Mucosa of descending colon (tissue), 3 donors: ENCODE data around the gene ERMAP. TPM values are rescaled to one million over a fixed set of nuclear protein-coding genes. Genes with fewer than 3 reads are reported as not detected.

ENCODE experiments used
- ATAC-seq: fragments of 200-7000 bp; cut with Tn5 transposase; one replicate; pipeline ENCODE4 v1.9.1; 2020; ENCODE audit warnings: mild to moderate bottlenecking, moderate library complexity
- DNase-seq, 3 donors: peaks; one replicate each; pipeline ENCODE4 v3.0.0-alpha.2; 2020
- H3K36me3 ChIP-seq: fragments of 200-600 bp; one replicate; pipeline ENCODE4 v1.8.0; 2021; ENCODE audit warnings: low read depth, mild to moderate bottlenecking
- H3K4me1 ChIP-seq: fragments of 200-600 bp; one replicate; pipeline ENCODE4 v1.8.0; 2021; ENCODE audit warnings: low read depth, mild to moderate bottlenecking
- H3K4me3 ChIP-seq: fragments of 200-600 bp; one replicate; pipeline ENCODE4 v1.8.0; 2021; ENCODE audit warnings: mild to moderate bottlenecking
- H3K9me3 ChIP-seq: fragments of 200-600 bp; one replicate; pipeline ENCODE4 v1.8.0; 2021; ENCODE audit warnings: mild to moderate bottlenecking
- CTCF ChIP-seq: fragments of 200-600 bp; IDR thresholded peaks from one replicate; pipeline ENCODE4 v1.8.0; 2022; ENCODE audit warnings: antibody characterized with exemption, mild to moderate bottlenecking
- intact Hi-C, 2 donors: fragments of 100-400 bp; cut with DNase I in 1 of 2; cut with micrococcal nuclease in 1 of 2; formaldehyde crosslinking; loops; one replicate each; pipeline versions ENCODE4 v1.11.0 to v1.11.1; 2022; cut with DNase I, micrococcal nuclease
- total RNA-seq, 3 donors: library from RNA; stranded (reverse); fragmentation: NEBNext Ultra II Directional in 2 of 3; extraction: Animal tissue kit (Norgen Biotek cat#: 25700) in 2 of 3; gene quantifications; one replicate each; pipeline versions ENCODE4 v1.2.1 to v1.2.4, GENCODE V29; 2021 to 2023
- donor health status: DM: no; HTN: no; CAD: no; lungs with moderate emphysema.
- donor health status: DM: no; HTN: no; CAD: no.
- donor health status: DM: no; HTN: yes; CAD: no.

Gene ERMAP
- total RNA-seq, 3 donors from 2014 or later: 15.3 to 17.9 (median 16.7) TPM

- no peak overlapping the region for H3K4me3 ChIP-seq
- intact Hi-C loops: no loop called here
- DNase-seq (no peak), ATAC-seq (no peak)
- H3K9me3 ChIP-seq: no peaks in the 10 kb centered on the region
- H3K4me1 ChIP-seq: no peaks in the 10 kb centered on the region
- no peaks in the 10 kb centered on the region for H3K36me3 ChIP-seq
- no peak for TF ChIP-seq CTCF
Observed at GRCh38 chr1:42793824-42794223, 23.1 kb upstream of the ERMAP start.

GRCh38 chr1:42797414-42797813 is 19.5 kb upstream of the ERMAP start:
- DNase-seq (no peak), ATAC-seq (no peak)
- Histone ChIP-seq H3K4me3 (no peak overlapping the region), H3K4me1 (no peaks in the 10 kb centered on the region), H3K36me3 (no peaks in the 10 kb centered on the region), H3K9me3 (no peaks in the 10 kb centered on the region)
- intact Hi-C loops: no loop called here
- no peak for TF ChIP-seq CTCF

GRCh38 chr1:42797979-42798378 is 18.9 kb upstream of the ERMAP start:
- Histone ChIP-seq H3K9me3 (no peaks in the 10 kb centered on the region), H3K4me3 (no peak overlapping the region), H3K36me3 (no peaks in the 10 kb centered on the region), H3K4me1 (no peaks in the 10 kb centered on the region)
- ATAC-seq: no peak
- DNase-seq: no peak
- intact Hi-C loops: no loop called here
- TF ChIP-seq CTCF: no peak

- H3K4me1 ChIP-seq: no peaks in the 10 kb centered on the region
- peaks cover 3% of the 10 kb centered on the region for H3K9me3 ChIP-seq
- ATAC-seq (no peak), DNase-seq (no peak)
- no peak for TF ChIP-seq CTCF
- no peaks in the 10 kb centered on the region for H3K36me3 ChIP-seq
- no peak overlapping the region for H3K4me3 ChIP-seq
- intact Hi-C loops: no loop called here
Observed at GRCh38 chr1:42801832-42802473, 15.0 kb upstream of the ERMAP start.

GRCh38 chr1:42806171-42806570 is 10.8 kb upstream of the ERMAP start:
- H3K4me1 ChIP-seq: no peaks in the 10 kb centered on the region
- ATAC-seq (no peak), DNase-seq (no peak)
- H3K36me3 ChIP-seq: no peaks in the 10 kb centered on the region
- intact Hi-C loops: no loop called here
- peaks cover 3% of the 10 kb centered on the region for H3K9me3 ChIP-seq
- TF ChIP-seq CTCF: no peak
- no peak overlapping the region for H3K4me3 ChIP-seq

- DNase-seq (no peak), ATAC-seq (no peak)
- Histone ChIP-seq H3K9me3 (peaks cover 3% of the 10 kb centered on the region), H3K4me3 (no peak overlapping the region), H3K36me3 (no peaks in the 10 kb centered on the region), H3K4me1 (no peaks in the 10 kb centered on the region)
- intact Hi-C loops: no loop called here
- TF ChIP-seq CTCF: no peak
Observed at GRCh38 chr1:42806593-42806992, 10.3 kb upstream of the ERMAP start.
